ENCODE results near the gene DUSP1.

DNA sequence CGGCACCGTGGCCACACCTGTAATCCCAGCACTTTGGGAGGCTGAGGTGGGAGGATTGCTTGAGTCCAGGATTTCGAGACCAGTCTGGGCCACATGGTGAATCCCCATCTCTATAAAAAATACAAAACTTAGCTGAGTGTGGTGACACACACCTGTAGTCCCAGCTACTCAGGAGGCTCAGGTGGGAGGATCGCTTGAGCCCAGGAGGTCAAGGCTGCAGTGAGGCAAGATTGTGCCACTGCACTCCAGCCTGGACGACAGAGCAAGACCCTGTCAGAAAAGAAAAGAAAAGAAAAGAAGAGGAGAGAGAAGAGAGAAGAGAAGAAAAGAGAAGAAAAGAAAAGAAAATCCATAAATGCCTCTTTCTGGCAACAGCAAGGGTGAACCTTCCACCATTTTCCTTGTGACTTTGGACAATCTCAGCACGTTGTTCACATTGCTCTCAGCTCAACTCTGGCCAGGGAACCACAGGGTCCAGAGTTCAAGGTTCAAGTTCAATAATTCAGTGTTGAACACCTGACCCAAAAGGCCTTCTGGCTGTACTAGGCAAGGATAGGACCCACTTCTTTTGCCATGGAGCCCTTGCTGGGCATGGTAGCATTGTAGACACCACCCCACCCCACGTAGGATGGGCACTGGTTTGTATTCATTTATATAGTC, 14.6 kb upstream of the DUSP1 start:
- TF ChIP-seq EGR1 (IDR thresholded peaks at IDR 0.05) = no peak
- no peak for TF ChIP-seq REST (IDR thresholded peaks at IDR 0.05; ENCODE audit: low read depth)
- no peak for TF ChIP-seq EP300 (IDR thresholded peaks at IDR 0.05; ENCODE audit: borderline replicate concordance)

Data from Ishikawa (cell line).